SKM-1 (cell line): ENCODE measurements around the gene TRAPPC8.
"Not testable (repeated sequence)": the region's sequence is repeated elsewhere in the genome, so short reads cannot be mapped to it uniquely, and the experiment has no call there.

Experiments
- DNase-seq: peaks from one replicate; lab custom pipeline; 2025; ENCODE audit not compliant: unreplicated experiment; lab: John Stamatoyannopoulos, UW

TRAPPC8 gene

GRCh38 chr18:31946305-31947046 is 3.5 kb upstream of the TRAPPC8 start:
- DNase-seq: no peak

- no peak for DNase-seq
These were observed 1.2 kb upstream of the TRAPPC8 start for GRCh38 chr18:31943878-31944816.

- DNase-seq: peak; percentile 35
These were observed 483 bp downstream of the TRAPPC8 start for GRCh38 chr18:31942291-31942998.

DNA sequence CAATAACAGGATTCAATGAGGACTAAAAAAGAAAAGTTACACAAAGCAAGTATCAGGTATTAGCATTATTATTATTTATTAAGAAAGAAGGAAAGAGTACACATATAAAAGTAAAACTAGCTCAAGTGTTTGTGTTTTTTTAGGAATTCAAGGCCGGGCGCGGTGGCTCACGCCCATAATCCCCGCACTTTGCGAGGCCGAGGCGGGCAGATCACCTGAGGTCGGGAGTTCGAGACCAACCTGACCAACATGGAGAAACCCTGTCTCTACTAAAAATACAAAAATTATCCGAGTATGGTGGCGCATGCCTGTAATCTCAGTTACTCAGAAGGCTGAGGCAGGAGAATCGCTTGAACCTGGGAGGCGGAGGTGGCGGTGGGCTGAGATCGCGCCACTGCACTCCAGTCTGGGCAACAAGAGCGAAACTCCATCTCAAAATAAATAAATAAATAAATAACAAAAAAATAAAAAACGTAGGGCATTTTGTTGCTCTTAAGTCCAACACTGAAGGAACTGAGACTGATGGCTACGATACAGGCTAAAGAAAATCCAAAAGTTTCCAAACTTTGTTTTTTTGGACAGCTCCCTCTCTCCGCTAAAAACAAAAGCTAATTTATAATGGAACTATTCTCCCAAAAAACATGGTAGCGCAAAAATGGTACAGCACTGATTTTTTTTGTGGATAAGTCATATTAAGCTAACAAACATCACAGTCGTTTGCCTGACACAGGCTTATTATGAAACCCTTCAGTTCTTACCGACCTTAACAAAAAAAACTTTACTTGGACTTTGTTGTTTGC is 1.7 kb downstream of the TRAPPC8 start:
- no peak for DNase-seq

DNA sequence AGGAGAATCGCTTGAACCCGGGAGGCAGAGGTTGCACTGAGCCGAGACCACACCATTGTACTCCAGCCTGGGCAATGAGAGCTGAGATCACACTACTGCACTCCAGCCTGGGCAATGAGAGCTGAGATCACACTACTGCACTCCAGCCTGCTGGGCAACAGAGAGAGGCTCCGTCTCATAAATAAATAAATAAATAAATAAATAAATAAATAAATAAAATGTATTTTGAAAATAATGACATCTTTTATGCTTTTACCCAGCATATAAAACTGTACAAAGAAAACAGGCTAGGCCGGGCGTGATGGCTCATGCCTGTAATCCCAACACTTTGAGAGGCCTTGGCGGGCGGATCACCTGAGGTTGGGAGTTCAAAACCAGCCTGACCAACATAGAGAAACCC is 8.2 kb downstream of the TRAPPC8 start:
- not testable (repeated sequence) for DNase-seq

GRCh38 chr18:31931886-31932240 is 11.1 kb downstream of the TRAPPC8 start:
- no peak for DNase-seq

DNA sequence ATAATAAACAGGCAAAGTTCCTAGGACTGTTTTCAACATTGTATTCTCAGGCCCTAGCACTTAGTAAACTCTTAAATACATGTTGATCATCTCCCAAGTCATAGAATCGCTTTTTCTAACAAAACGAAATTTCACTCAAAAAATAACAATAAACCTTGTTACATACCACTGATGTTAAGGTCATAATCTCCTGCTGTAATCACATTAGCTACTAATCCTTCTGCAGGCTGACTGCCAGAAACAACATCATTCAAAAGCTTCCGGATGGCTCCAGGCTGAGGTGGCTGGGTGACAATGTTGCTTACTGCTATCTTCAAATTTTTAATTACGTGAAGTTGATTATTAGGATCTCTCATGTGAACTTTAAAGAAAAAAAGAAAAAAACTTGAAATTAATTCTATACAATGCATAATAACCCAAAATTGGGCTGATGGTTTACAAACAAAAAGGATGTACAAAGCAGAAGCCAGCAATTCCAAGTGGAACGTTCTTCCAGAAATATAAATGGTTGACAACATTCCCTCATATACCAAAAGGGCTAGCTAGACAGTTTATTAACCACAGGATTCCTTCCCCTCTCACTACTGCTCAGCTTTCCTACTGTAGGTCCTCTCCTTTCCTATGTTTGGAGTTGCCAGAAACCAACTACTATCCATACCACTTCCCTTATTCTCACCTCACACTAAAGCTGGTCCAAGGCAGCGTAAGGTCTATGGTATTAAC is 11.6 kb downstream of the TRAPPC8 start:
- DNase-seq: no peak

GRCh38 chr18:31929273-31929672 is 13.7 kb downstream of the TRAPPC8 start:
- no peak for DNase-seq

- not testable (repeated sequence) for DNase-seq
These were observed 15.9 kb downstream of the TRAPPC8 start for GRCh38 chr18:31926988-31927387.

GRCh38 chr18:31920277-31920676 is 22.7 kb downstream of the TRAPPC8 start:
- DNase-seq: no peak

DNA sequence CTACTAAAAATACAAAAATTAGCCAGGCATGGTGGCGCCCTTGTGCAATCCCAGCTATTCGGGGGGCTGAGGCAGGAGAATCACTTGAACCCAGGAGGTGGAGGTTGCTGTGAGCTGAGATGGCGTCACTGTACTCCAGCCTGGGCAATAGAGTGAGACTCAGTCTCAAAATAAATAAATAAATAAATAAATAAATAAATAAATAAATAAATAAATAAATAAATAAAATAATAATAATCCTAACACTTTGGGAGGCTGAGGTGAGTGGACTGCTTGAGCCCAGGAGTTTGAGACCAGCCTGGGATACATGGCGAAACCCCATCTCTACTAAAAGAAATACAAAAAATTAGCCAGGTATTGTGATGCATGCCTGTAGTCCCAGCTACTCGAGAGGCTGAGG is 23.6 kb downstream of the TRAPPC8 start:
- DNase-seq: not testable (repeated sequence)

DNA sequence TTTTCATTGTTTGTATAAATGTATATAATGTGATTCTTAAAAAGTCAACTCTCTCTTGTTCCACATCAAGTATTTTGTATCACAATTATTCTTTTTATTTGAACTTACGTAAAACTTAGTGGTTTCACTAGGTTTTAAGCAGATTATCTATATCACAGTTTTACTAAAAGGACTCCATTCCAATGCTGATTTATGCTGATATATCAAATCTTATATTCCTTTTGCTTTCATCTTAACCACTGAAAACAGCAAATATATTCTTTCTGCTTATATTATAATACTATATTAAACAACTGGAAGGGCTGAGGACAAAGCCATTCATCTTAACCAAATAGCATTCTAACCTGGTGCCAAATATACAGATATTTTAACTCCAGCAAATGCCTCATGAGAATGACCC is 24.2 kb downstream of the TRAPPC8 start:
- DNase-seq: no peak

- DNase-seq: no peak
These were observed 41.9 kb downstream of the TRAPPC8 start for GRCh38 chr18:31901063-31901462.

DNA sequence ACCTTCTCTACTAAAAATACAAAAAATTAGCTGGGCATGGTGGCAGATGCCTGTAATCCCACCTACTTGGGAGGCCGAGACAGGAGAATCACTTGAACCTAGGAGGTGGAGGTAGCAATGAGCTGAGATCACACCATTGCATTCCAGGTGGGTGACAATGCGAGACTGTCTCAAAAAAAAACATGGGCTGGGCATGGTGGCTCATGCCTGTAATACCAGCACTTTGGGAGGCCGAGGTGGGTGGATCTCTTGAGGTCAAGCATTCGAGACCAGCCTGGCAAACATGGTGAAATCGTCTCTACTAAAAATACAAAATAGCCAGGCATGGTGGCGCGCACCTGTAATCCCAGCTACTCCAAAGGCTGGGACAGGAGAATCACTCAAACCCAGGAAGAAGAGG is 43.2 kb downstream of the TRAPPC8 start:
- not testable (repeated sequence) for DNase-seq

DNA sequence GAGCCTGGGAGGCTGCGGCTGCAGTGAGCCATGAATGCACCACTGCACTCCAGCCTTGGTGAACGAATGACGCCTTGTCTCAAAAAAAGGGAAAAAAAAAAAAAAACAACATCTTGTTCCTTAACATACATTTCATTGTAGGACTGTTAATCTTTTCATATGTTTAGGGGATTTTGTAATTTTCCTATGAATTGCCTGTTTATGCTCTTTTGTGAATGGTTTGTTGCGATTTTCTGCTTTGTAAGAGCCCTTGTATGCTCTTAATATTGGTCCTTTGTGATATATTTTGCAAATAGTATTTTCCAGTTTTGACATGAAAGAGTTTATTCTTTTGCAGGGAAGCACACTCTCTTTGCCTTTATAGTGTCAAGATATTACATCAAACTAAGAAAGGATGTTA is 50.0 kb downstream of the TRAPPC8 start:
- no peak for DNase-seq

DNA sequence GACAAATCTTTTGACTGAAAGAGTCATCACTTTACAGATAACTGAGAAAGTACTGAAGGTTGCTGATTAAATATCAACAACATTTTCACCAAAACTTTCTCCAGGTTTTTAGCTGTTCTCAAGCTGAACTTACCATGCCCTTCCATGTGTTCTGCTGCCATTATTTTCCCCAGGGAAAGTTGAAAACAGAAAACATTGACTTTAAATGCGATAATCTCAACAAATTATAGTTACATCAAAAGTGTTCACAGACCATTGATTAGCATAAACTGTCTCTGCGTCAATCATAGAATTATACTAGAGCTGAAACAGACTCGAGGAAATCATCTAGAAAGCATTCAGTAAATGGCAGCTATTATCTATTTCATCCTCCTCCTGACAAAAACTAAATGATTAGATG is 51.4 kb downstream of the TRAPPC8 start:
- no peak for DNase-seq

- DNase-seq: no peak
These were observed 58.9 kb downstream of the TRAPPC8 start for GRCh38 chr18:31884020-31884419.

- DNase-seq: no peak
These were observed 62.6 kb downstream of the TRAPPC8 start for GRCh38 chr18:31880186-31880898.

GRCh38 chr18:31878358-31878757 is 64.6 kb downstream of the TRAPPC8 start:
- no peak for DNase-seq
